Neutrophil (primary cell): ENCODE data around the gene GCNT1.

Source experiments
- H3K27ac ChIP-seq: fragments of 200-600 bp; sonication (generic); 2 replicates; pipeline ENCODE4 v1.5.1; 2016; ENCODE audit warnings: mild to moderate bottlenecking, moderate library complexity
- H3K27me3 ChIP-seq: fragments of 200-600 bp; sonication (generic); 2 replicates; pipeline ENCODE4 v1.6.0; 2016; ENCODE audit warnings: mild to moderate bottlenecking
- H3K36me3 ChIP-seq: fragments of 200-600 bp; sonication (generic); 2 replicates; pipeline ENCODE4 v1.5.1; 2017
- H3K4me1 ChIP-seq, 2 experiments: fragments of 200-600 bp in 1 of 2; sonication (generic) in 1 of 2; 1 replicate in 1 of 2; 2 replicates in 1 of 2; pipeline versions ENCODE4 v1.5.1 to v1.6.1; 2013 to 2016; ENCODE audit warnings: low read depth in 1 of 2, low read length in 1 of 2, mild to moderate bottlenecking in 1 of 2, moderate library complexity in 1 of 2; ENCODE audit not compliant: control insufficient read depth in 1 of 2, insufficient read depth in 1 of 2
- H3K4me3 ChIP-seq, 2 experiments: fragments of 200-600 bp in 1 of 2; sonication (generic) in 1 of 2; 1 replicate in 1 of 2; 2 replicates in 1 of 2; pipeline ENCODE4 v1.5.1; 2013 to 2016; ENCODE audit warnings: low read depth in 1 of 2, low read length in 1 of 2, mild to moderate bottlenecking in 1 of 2, moderate library complexity in 1 of 2
- H3K9me3 ChIP-seq: fragments of 200-600 bp; sonication (generic); 2 replicates; pipeline ENCODE4 v1.5.1; 2016
- CTCF ChIP-seq: fragments of 200-600 bp; sonication (generic); IDR thresholded peaks from 2 replicates; pipeline ENCODE4 v1.5.1; 2016; ENCODE audit warnings: antibody characterized with exemption

GCNT1 gene

GRCh38 chr9:76534026-76534425 lies 75.0 kb downstream of the GCNT1 start:
- no peaks in the 10 kb centered on the region for H3K9me3 ChIP-seq
- H3K27ac ChIP-seq = no peak overlapping the region
- no peaks in the 10 kb centered on the region for H3K4me1 ChIP-seq

DNA sequence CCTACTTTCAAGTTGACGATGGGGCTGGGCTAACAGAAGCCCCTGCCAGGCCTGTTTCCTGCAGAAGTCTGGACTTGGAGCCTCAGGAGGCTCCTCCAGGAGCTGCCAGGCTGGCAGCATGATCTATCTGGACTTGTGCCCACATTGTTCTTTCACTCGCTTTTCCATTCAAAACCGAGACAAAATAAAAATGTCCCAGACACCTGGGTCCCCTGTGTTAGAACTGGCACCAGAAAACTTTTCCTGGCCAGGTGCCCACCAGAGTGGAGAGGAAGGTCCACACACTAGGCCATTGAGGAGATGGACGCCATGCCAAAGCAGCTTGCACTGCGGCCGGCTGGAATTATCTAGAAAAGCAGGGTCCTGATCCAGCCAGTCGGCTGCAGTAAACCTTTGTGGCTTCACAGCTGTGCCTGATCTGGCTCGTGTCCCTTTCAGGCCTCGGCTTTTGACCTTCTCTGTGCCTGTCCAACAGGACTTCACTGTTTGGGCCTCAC lies 78.2 kb downstream of the GCNT1 start:
- TF ChIP-seq CTCF = no peak
- Histone ChIP-seq H3K36me3 (no peaks in the 10 kb centered on the region), H3K4me3 (no peak overlapping the region), H3K27ac (no peak overlapping the region), H3K27me3 (no peaks in the 10 kb centered on the region), H3K9me3 (no peaks in the 10 kb centered on the region), H3K4me1 (no peaks in the 10 kb centered on the region)

More at GRCh38 chr9:76534026-76534425, 75.0 kb downstream of the GCNT1 start:
- Histone ChIP-seq H3K36me3 (no peaks in the 10 kb centered on the region), H3K4me3 (no peak overlapping the region), H3K27me3 (no peaks in the 10 kb centered on the region)
- no peak for TF ChIP-seq CTCF

DNA sequence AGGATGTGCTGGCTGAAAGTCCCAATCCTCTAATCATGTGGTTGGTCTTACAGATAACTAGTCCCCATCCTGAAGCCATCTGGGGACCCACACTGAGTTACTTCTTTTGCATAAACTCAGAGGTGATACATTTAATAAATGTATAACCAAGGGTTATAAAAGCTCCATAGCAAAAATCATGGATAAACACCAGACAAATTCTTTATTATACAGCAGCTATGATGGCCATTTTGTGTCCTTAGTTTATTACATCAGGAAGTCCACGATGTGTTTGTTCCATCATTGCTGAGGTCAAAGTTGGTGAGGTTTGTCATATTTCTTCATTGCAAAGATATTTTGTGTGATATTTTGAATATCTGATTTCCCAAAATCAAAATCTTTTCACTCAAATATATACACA lies 80.2 kb downstream of the GCNT1 start:
- no peaks in the 10 kb centered on the region for H3K4me1 ChIP-seq

GRCh38 chr9:76542360-76542759 lies 83.4 kb downstream of the GCNT1 start:
- Histone ChIP-seq H3K9me3 (no peaks in the 10 kb centered on the region), H3K4me3 (no peak overlapping the region), H3K27ac (no peak overlapping the region), H3K27me3 (no peaks in the 10 kb centered on the region), H3K36me3 (no peaks in the 10 kb centered on the region), H3K4me1 (no peaks in the 10 kb centered on the region)
- no peak for TF ChIP-seq CTCF

More for the DNA sequence above, 80.2 kb downstream of the GCNT1 start:
- no peak for TF ChIP-seq CTCF
- no peak overlapping the region for H3K27ac ChIP-seq
- no peaks in the 10 kb centered on the region for H3K27me3 ChIP-seq
- no peaks in the 10 kb centered on the region for H3K36me3 ChIP-seq
- no peak overlapping the region for H3K4me3 ChIP-seq
- no peaks in the 10 kb centered on the region for H3K9me3 ChIP-seq

GRCh38 chr9:76545191-76545590 lies 86.2 kb downstream of the GCNT1 start:
- H3K27ac ChIP-seq = no peak overlapping the region
- TF ChIP-seq CTCF = no peak
- H3K4me1 ChIP-seq = no peaks in the 10 kb centered on the region
- H3K9me3 ChIP-seq = no peaks in the 10 kb centered on the region
- H3K4me3 ChIP-seq = no peak overlapping the region
- no peaks in the 10 kb centered on the region for H3K36me3 ChIP-seq
- no peaks in the 10 kb centered on the region for H3K27me3 ChIP-seq

DNA sequence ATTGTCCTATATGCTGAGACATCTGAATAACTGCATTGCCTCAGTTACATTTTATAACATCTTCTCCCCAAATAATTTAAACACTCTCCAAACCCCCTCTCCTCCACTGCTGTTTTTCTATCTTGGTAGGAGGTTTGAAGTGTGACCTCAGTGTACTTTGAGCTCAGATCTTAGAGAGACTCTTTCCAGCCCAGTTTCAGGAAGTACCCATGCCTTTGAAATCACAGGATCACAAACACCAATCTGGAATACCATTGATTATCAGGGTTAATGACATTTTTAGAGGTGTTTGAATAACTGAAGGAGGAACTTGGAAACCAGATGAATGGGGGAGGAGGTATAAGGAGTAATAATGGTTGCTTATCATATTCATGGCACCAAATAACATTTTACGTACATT lies 93.2 kb downstream of the GCNT1 start:
- no peak for TF ChIP-seq CTCF
- H3K27me3 ChIP-seq = no peaks in the 10 kb centered on the region
- H3K9me3 ChIP-seq = no peaks in the 10 kb centered on the region
- H3K4me3 ChIP-seq = no peak overlapping the region
- H3K36me3 ChIP-seq = no peaks in the 10 kb centered on the region
- peaks cover 12 to 16% of the 10 kb centered on the region in 2 experiments for H3K4me1 ChIP-seq
- no peak overlapping the region for H3K27ac ChIP-seq
